Left lung (tissue), 10 donors: ENCODE data around the gene KLK15. TPM values are rescaled to one million over a fixed set of nuclear protein-coding genes. Genes with fewer than 3 reads are reported as not detected.
"Not testable (repeated sequence)": the region's sequence is repeated elsewhere in the genome, so short reads cannot be mapped to it uniquely, and the experiment has no call there.

Experiments used
- ATAC-seq: fragments of 200-7000 bp; cut with Tn5 transposase; one replicate; pipeline ENCODE4 v1.9.1; 2020; ENCODE audit warnings: moderate library complexity
- DNase-seq, 4 donors: peaks; one replicate each; pipeline ENCODE4 v3.0.0-alpha.2; 2013 to 2020
- H3K27ac ChIP-seq, 2 donors: fragments of 200-600 bp; sonication (generic) in 1 of 2; one replicate each; pipeline versions ENCODE4 v1.5.0 to v1.8.0; 2020 to 2021
- H3K27me3 ChIP-seq, 2 donors: fragments of 200-600 bp; sonication (generic) in 1 of 2; one replicate each; pipeline versions ENCODE4 v1.5.0 to v1.8.0; 2020 to 2021
- H3K36me3 ChIP-seq, 2 donors: fragments of 200-600 bp; sonication (generic) in 1 of 2; one replicate each; pipeline versions ENCODE4 v1.5.0 to v1.8.0; 2020 to 2021
- H3K4me1 ChIP-seq, 2 donors: fragments of 200-600 bp; one replicate each; pipeline ENCODE4 v1.8.0; 2021
- H3K4me3 ChIP-seq, 2 donors: fragments of 200-600 bp; sonication (generic) in 1 of 2; one replicate each; pipeline versions ENCODE4 v1.5.0 to v1.8.0; 2020 to 2021; ENCODE audit warnings: mild to moderate bottlenecking in 1 of 2
- H3K9me3 ChIP-seq, 2 donors: fragments of 200-600 bp; sonication (generic) in 1 of 2; one replicate each; pipeline versions ENCODE4 v1.5.0 to v1.8.0; 2020 to 2021
- intact Hi-C, 2 donors: fragments of 100-400 bp; cut with DNase I; formaldehyde crosslinking; loops; one replicate each; pipeline versions ENCODE4 v1.11.2 to v1.14.2; 2022
- polyA plus RNA-seq, 6 donors: library from polyadenylated mRNA; unstranded; fragments of 120-200 nt; gene quantifications; one replicate each; pipeline ENCODE4 v1.2.1, GENCODE V29; 2013; ENCODE audit not compliant: insufficient read length in 6 of 6
- total RNA-seq, 2 donors: library from RNA; stranded (reverse); fragmentation: NEBNext Ultra II Directional; extraction: Animal tissue kit (Norgen Biotek cat#: 25700); gene quantifications; one replicate each; pipeline ENCODE4 v1.2.1, GENCODE V29; 2021
- TF ChIP-seq, protein P1 (sequence below), 2 donors: fragments of 200-600 bp; sonication (generic) in 1 of 2; IDR thresholded peaks; one replicate each; pipeline versions ENCODE4 v1.5.0 to v1.8.0; 2021; ENCODE audit warnings: antibody characterized with exemption in 2 of 2
- donor health status: DM: no; HTN: yes; CAD: no.
- donor health status: DM: no; HTN: no; CAD: no.

The KLK15 gene
- total and polyA plus RNA-seq, 8 donors: not detected

- no peaks in the 10 kb centered on the region for H3K9me3 ChIP-seq
- H3K4me1 ChIP-seq: peaks cover 0 to 8% of the 10 kb centered on the region in 2 donors
- peaks cover 5 to 37% of the 10 kb centered on the region in 2 donors for H3K27me3 ChIP-seq
- no peak overlapping the region for H3K4me3 ChIP-seq
- H3K27ac ChIP-seq: no peak overlapping the region
- DNase-seq (no peak), ATAC-seq (no peak)
- intact Hi-C loops: loop anchor here in 1 of 2 donors (10.0 kb wide), 1 partner anchor 420 kb away; the partner anchor contains the start of gene NAPSA
- H3K36me3 ChIP-seq: no peaks in the 10 kb centered on the region
- TF ChIP-seq, protein P1, sequence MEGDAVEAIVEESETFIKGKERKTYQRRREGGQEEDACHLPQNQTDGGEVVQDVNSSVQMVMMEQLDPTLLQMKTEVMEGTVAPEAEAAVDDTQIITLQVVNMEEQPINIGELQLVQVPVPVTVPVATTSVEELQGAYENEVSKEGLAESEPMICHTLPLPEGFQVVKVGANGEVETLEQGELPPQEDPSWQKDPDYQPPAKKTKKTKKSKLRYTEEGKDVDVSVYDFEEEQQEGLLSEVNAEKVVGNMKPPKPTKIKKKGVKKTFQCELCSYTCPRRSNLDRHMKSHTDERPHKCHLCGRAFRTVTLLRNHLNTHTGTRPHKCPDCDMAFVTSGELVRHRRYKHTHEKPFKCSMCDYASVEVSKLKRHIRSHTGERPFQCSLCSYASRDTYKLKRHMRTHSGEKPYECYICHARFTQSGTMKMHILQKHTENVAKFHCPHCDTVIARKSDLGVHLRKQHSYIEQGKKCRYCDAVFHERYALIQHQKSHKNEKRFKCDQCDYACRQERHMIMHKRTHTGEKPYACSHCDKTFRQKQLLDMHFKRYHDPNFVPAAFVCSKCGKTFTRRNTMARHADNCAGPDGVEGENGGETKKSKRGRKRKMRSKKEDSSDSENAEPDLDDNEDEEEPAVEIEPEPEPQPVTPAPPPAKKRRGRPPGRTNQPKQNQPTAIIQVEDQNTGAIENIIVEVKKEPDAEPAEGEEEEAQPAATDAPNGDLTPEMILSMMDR (IDR thresholded peaks at IDR 0.05): no peak
These were observed 48.7 kb downstream of the KLK15 start for GRCh38 chr19:50784710-50785109.

GRCh38 chr19:50783848-50784152, 49.6 kb downstream of the KLK15 start:
- ATAC-seq, H3K36me3 ChIP-seq, H3K4me1 ChIP-seq, H3K9me3 ChIP-seq, H3K27ac ChIP-seq, DNase-seq, H3K4me3 ChIP-seq: not testable (repeated sequence)
- intact Hi-C loops: loop anchor here in 1 of 2 donors (10.0 kb wide), 1 partner anchor 419 kb away; the partner anchor contains the start of gene NAPSA
- H3K27me3 ChIP-seq: peaks cover 14 to 46% of the 10 kb centered on the region in 2 donors

- Histone ChIP-seq H3K27me3 (peaks cover 32 to 75% of the 10 kb centered on the region in 2 donors), H3K27ac (no peak overlapping the region), H3K9me3 (peaks cover 0 to 3% of the 10 kb centered on the region in 2 donors), H3K36me3 (no peaks in the 10 kb centered on the region), H3K4me1 (peaks cover 0 to 8% of the 10 kb centered on the region in 2 donors), H3K4me3 (no peak overlapping the region)
- peak; percentile 56 for ATAC-seq
- intact Hi-C loops: loop anchor here in 1 of 2 donors (10.0 kb wide), 1 partner anchor 416 kb away; the partner anchor contains the start of gene NAPSA
- peak in 1 of 4 donors; percentile 65 for DNase-seq
- TF ChIP-seq, protein P1 (IDR thresholded peaks at IDR 0.05): no peak
These were observed 52.5 kb downstream of the KLK15 start for GRCh38 chr19:50780753-50781435.

- no peak for ATAC-seq
- intact Hi-C loops: loop anchor here in 1 of 2 donors (10.0 kb wide), 1 partner anchor 415 kb away; the partner anchor contains the start of gene NAPSA
These were observed 53.6 kb downstream of the KLK15 start for GRCh38 chr19:50779504-50780457.

GRCh38 chr19:50778906-50779430, 54.4 kb downstream of the KLK15 start:
- peaks cover 0 to 3% of the 10 kb centered on the region in 2 donors for H3K9me3 ChIP-seq
- H3K36me3 ChIP-seq: no peaks in the 10 kb centered on the region
- intact Hi-C loops: no loop called here
- ATAC-seq: no peak
- peaks cover 0 to 7% of the 10 kb centered on the region in 2 donors for H3K4me1 ChIP-seq
- no peak for DNase-seq
- peaks cover 32 to 95% of the 10 kb centered on the region in 2 donors for H3K27me3 ChIP-seq
- H3K4me3 ChIP-seq: no peak overlapping the region
- TF ChIP-seq, protein P1 (IDR thresholded peaks at IDR 0.05): no peak
- no peak overlapping the region for H3K27ac ChIP-seq

More at GRCh38 chr19:50779504-50780457, 53.6 kb downstream of the KLK15 start:
- Histone ChIP-seq H3K4me1 (peaks cover 0 to 8% of the 10 kb centered on the region in 2 donors), H3K4me3 (no peak overlapping the region), H3K27ac (no peak overlapping the region), H3K27me3 (peaks cover 32 to 87% of the 10 kb centered on the region in 2 donors), H3K9me3 (peaks cover 0 to 3% of the 10 kb centered on the region in 2 donors), H3K36me3 (no peaks in the 10 kb centered on the region)
- DNase-seq: no peak
- TF ChIP-seq, protein P1 (IDR thresholded peaks at IDR 0.05): no peak
